ENCODE data around the gene VSTM4.

VSTM4 gene

GRCh38 chr10:48999346-48999745 is 116.0 kb downstream of the VSTM4 start:
- no peak overlapping the region for H3K27ac ChIP-seq (ENCODE audit: low read depth, low read length)
- no peaks in the 10 kb centered on the region for H3K9me3 ChIP-seq (ENCODE audit: control insufficient read depth, insufficient read depth, low read length)
- H4K20me1 ChIP-seq (ENCODE audit: control insufficient read depth, insufficient read depth, low read depth, low read length), result no peaks in the 10 kb centered on the region
- no peaks in the 10 kb centered on the region for H3F3A ChIP-seq (ENCODE audit: control insufficient read depth, insufficient read depth)
- no peaks in the 10 kb centered on the region for H3K79me2 ChIP-seq (ENCODE audit: control insufficient read depth, low read length)
- H3K36me3 ChIP-seq (ENCODE audit: control insufficient read depth, low read length), result no peaks in the 10 kb centered on the region
- no peaks in the 10 kb centered on the region for H3K9me2 ChIP-seq (replicated peaks; ENCODE audit: control insufficient read depth, low read length)
- no peaks in the 10 kb centered on the region for H3K27me3 ChIP-seq (ENCODE audit: control insufficient read depth, low read length)
- H3K4me3 ChIP-seq (ENCODE audit: low read length), result no peak overlapping the region
- TF ChIP-seq, protein P1, sequence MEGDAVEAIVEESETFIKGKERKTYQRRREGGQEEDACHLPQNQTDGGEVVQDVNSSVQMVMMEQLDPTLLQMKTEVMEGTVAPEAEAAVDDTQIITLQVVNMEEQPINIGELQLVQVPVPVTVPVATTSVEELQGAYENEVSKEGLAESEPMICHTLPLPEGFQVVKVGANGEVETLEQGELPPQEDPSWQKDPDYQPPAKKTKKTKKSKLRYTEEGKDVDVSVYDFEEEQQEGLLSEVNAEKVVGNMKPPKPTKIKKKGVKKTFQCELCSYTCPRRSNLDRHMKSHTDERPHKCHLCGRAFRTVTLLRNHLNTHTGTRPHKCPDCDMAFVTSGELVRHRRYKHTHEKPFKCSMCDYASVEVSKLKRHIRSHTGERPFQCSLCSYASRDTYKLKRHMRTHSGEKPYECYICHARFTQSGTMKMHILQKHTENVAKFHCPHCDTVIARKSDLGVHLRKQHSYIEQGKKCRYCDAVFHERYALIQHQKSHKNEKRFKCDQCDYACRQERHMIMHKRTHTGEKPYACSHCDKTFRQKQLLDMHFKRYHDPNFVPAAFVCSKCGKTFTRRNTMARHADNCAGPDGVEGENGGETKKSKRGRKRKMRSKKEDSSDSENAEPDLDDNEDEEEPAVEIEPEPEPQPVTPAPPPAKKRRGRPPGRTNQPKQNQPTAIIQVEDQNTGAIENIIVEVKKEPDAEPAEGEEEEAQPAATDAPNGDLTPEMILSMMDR (IDR thresholded peaks at IDR 0.05; ENCODE audit: low read depth, low read length, poor library complexity, severe bottlenecking), result no peak
- no peak for TF ChIP-seq EZH2phosphoT487 (IDR thresholded peaks at IDR 0.05; ENCODE audit: borderline replicate concordance, low read length)
- H3K4me1 ChIP-seq (ENCODE audit: control insufficient read depth, low read length), result no peaks in the 10 kb centered on the region
- H3K4me2 ChIP-seq (ENCODE audit: low read length), result no peak overlapping the region

DNA sequence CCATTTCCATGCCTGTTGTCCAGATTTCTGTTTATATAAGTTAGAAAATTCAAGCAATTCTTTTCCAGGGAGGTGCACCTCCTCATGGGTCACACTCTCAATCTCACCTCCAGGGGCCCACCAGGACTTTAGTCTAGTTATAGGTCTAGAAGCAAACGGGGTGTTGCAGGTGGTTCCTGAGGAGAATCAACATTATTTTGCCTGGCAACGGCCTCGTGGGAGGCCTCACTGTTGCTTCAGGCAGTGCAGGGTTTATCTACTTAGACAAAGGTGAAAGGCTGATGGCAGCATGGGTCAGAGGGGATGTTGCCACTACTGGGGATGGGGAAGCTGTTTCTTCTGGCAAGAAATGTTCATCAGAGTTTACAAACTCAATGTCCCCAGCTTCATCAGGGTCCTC is 119.0 kb downstream of the VSTM4 start:
- no peak overlapping the region for H3K4me2 ChIP-seq (ENCODE audit: low read length)
- H3K36me3 ChIP-seq (ENCODE audit: control insufficient read depth, low read length), result no peaks in the 10 kb centered on the region
- no peaks in the 10 kb centered on the region for H3K27me3 ChIP-seq (ENCODE audit: control insufficient read depth, low read length)
- no peaks in the 10 kb centered on the region for H3K9me2 ChIP-seq (replicated peaks; ENCODE audit: control insufficient read depth, low read length)
- H3F3A ChIP-seq (ENCODE audit: control insufficient read depth, insufficient read depth), result no peaks in the 10 kb centered on the region
- H3K27ac ChIP-seq (ENCODE audit: low read depth, low read length), result no peak overlapping the region
- H3K4me3 ChIP-seq (ENCODE audit: low read length), result no peak overlapping the region
- no peaks in the 10 kb centered on the region for H3K4me1 ChIP-seq (ENCODE audit: control insufficient read depth, low read length)
- no peaks in the 10 kb centered on the region for H3K79me2 ChIP-seq (ENCODE audit: control insufficient read depth, low read length)
- H3K9me3 ChIP-seq (ENCODE audit: control insufficient read depth, insufficient read depth, low read length), result no peaks in the 10 kb centered on the region
- TF ChIP-seq EZH2phosphoT487 (IDR thresholded peaks at IDR 0.05; ENCODE audit: borderline replicate concordance, low read length), result no peak
- TF ChIP-seq, protein P1 (IDR thresholded peaks at IDR 0.05; ENCODE audit: low read depth, low read length, poor library complexity, severe bottlenecking), result no peak
- no peaks in the 10 kb centered on the region for H4K20me1 ChIP-seq (ENCODE audit: control insufficient read depth, insufficient read depth, low read depth, low read length)

GRCh38 chr10:48993627-48994026 is 121.7 kb downstream of the VSTM4 start:
- TF ChIP-seq, protein P1 (IDR thresholded peaks at IDR 0.05; ENCODE audit: low read depth, low read length, poor library complexity, severe bottlenecking), result no peak
- no peak for TF ChIP-seq EZH2phosphoT487 (IDR thresholded peaks at IDR 0.05; ENCODE audit: borderline replicate concordance, low read length)
- H3K27me3 ChIP-seq (ENCODE audit: control insufficient read depth, low read length), result no peaks in the 10 kb centered on the region
- no peaks in the 10 kb centered on the region for H3F3A ChIP-seq (ENCODE audit: control insufficient read depth, insufficient read depth)
- H3K4me1 ChIP-seq (ENCODE audit: control insufficient read depth, low read length), result no peaks in the 10 kb centered on the region
- H3K9me3 ChIP-seq (ENCODE audit: control insufficient read depth, insufficient read depth, low read length), result no peaks in the 10 kb centered on the region
- H3K9me2 ChIP-seq (replicated peaks; ENCODE audit: control insufficient read depth, low read length), result no peaks in the 10 kb centered on the region
- H3K4me3 ChIP-seq (ENCODE audit: low read length), result no peak overlapping the region
- no peaks in the 10 kb centered on the region for H3K36me3 ChIP-seq (ENCODE audit: control insufficient read depth, low read length)
- no peaks in the 10 kb centered on the region for H3K79me2 ChIP-seq (ENCODE audit: control insufficient read depth, low read length)
- no peaks in the 10 kb centered on the region for H4K20me1 ChIP-seq (ENCODE audit: control insufficient read depth, insufficient read depth, low read depth, low read length)
- H3K27ac ChIP-seq (ENCODE audit: low read depth, low read length), result no peak overlapping the region
- no peak overlapping the region for H3K4me2 ChIP-seq (ENCODE audit: low read length)

DNA sequence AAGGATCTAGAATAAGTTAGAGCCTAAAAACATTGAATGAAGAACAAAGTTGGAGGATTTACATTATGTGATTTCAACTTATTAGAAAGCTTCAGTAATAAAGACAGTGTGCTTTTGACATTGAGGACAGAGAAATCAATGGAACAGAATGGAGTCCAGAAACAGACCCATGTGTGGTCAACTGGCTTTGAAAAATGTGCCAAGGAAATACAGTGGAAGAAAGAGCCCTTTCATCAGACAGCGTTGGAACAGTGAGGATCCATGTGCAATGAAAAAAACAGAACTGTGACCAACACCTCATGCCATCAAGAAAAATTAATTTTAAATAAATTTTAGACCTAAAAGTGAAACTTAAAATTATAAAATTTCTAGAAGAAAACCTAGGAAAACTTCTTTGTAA is 125.1 kb downstream of the VSTM4 start:
- Histone ChIP-seq H3F3A (ENCODE audit: control insufficient read depth, insufficient read depth) (no peaks in the 10 kb centered on the region), H3K79me2 (ENCODE audit: control insufficient read depth, low read length) (no peaks in the 10 kb centered on the region), H3K27me3 (ENCODE audit: control insufficient read depth, low read length) (no peaks in the 10 kb centered on the region), H3K36me3 (ENCODE audit: control insufficient read depth, low read length) (no peaks in the 10 kb centered on the region), H3K9me2 (replicated peaks; ENCODE audit: control insufficient read depth, low read length) (no peaks in the 10 kb centered on the region), H4K20me1 (ENCODE audit: control insufficient read depth, insufficient read depth, low read depth, low read length) (no peaks in the 10 kb centered on the region), H3K4me1 (ENCODE audit: control insufficient read depth, low read length) (no peaks in the 10 kb centered on the region), H3K9me3 (ENCODE audit: control insufficient read depth, insufficient read depth, low read length) (no peaks in the 10 kb centered on the region), H3K4me3 (ENCODE audit: low read length) (no peak overlapping the region), H3K4me2 (ENCODE audit: low read length) (no peak overlapping the region), H3K27ac (ENCODE audit: low read depth, low read length) (no peak overlapping the region)
- TF ChIP-seq, protein P1 (IDR thresholded peaks at IDR 0.05; ENCODE audit: low read depth, low read length, poor library complexity, severe bottlenecking), result no peak
- no peak for TF ChIP-seq EZH2phosphoT487 (IDR thresholded peaks at IDR 0.05; ENCODE audit: borderline replicate concordance, low read length)

Measured in DOHH2 (cell line).